Activated CD8-positive, alpha-beta memory T cell treated with anti-CD3 and anti-CD28 coated beads, Interleukin-2, amount 10 ng/mL, durations not matched to agents 7 days and 5 days (primary cell): Measurements from ENCODE around the gene CDK14. TPM values are rescaled to one million over a fixed set of nuclear protein-coding genes. Genes with fewer than 3 reads are reported as not detected.

Experiments used
- ATAC-seq: fragments of 150-1000 bp; cut with Tn5 transposase; one replicate; pipeline ENCODE4 v1.10.0; 2021; ENCODE audit warnings: moderate library complexity
- CTCF ChIA-PET: fragments of 350-600 bp; sonication (Branson Sonifier 250); formaldehyde crosslinking; loops from one replicate; lab custom pipeline; 2021; ENCODE audit warnings: antibody characterized with exemption; lab: Charles Lee
- DNase-seq: peaks from one replicate; pipeline ENCODE4 v3.0.0-alpha.2; 2020
- H3K27ac Mint-ChIP-seq: one replicate; pipeline ENCODE4 v1.8.0; 2021; ENCODE audit warnings: mild to moderate bottlenecking, mixed read lengths
- H3K27me3 Mint-ChIP-seq: one replicate; pipeline ENCODE4 v1.8.0; 2021; ENCODE audit warnings: mixed read lengths
- H3K36me3 Mint-ChIP-seq: one replicate; pipeline ENCODE4 v1.8.0; 2021; ENCODE audit warnings: mild to moderate bottlenecking, mixed read lengths
- H3K4me1 Mint-ChIP-seq: one replicate; pipeline ENCODE4 v1.8.0; 2021; ENCODE audit warnings: mixed read lengths
- H3K4me3 Mint-ChIP-seq: one replicate; pipeline ENCODE4 v1.8.0; 2021; ENCODE audit warnings: mild to moderate bottlenecking, moderate library complexity, mixed read lengths
- H3K9me3 Mint-ChIP-seq: one replicate; pipeline ENCODE4 v1.8.0; 2022; ENCODE audit warnings: low read depth, mixed read lengths
- total RNA-seq, 2 experiments: library from RNA; stranded (reverse); gene quantifications; one replicate each; pipeline ENCODE4 v1.2.3, GENCODE V29; 2021

CDK14 gene
- total RNA-seq, 2 experiments from 2014 or later, result 0.20 to 0.23 TPM

DNA sequence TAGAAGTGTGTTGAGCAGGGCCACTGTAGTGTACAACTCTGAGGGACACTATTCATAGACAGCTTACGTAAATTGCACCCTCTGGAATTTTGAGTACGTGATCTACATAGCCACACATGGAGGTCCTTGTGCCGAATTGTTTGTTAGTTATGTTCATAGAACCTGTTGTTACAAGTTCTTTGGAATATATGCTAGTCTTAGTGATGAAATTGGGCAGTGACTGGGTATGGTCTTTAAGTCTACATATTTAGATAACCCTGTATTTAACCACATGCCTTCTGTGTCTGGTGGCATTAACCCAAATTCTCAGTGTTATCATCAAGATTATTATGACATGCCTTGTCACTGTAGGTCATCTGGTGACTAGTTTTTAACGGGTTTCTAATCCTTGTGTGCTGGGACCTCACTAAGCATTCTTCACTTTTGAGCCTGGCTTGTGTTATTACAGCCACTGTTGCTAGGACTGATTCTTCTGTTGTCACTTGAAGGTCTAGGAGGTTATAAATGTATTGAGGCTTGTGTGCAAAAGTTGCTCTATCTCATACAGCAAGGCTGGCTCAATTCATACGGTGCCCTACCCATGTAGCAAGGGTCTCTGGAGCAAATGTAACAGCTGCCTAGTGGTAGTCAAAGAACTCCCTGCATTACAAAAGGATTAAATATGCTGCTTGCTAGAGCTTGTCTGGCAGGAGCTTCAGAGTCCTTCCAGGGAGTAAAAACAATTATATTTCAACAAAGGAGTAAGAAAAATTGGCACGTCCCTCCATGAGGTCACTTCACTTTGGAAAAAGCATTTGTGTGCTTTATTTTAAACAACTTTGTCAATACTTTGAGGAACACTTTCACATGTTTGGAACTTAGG lies 65.4 kb downstream of the CDK14 start:
- DNase-seq (no peak), ATAC-seq (no peak)
- no peaks in the 10 kb centered on the region for H3K27me3 Mint-ChIP-seq
- H3K4me3 Mint-ChIP-seq, result no peak overlapping the region
- H3K4me1 Mint-ChIP-seq, result no peaks in the 10 kb centered on the region
- H3K27ac Mint-ChIP-seq, result no peak overlapping the region
- no peaks in the 10 kb centered on the region for H3K9me3 Mint-ChIP-seq
- H3K36me3 Mint-ChIP-seq, result no peaks in the 10 kb centered on the region
- CTCF ChIA-PET, result no interaction called here

DNA sequence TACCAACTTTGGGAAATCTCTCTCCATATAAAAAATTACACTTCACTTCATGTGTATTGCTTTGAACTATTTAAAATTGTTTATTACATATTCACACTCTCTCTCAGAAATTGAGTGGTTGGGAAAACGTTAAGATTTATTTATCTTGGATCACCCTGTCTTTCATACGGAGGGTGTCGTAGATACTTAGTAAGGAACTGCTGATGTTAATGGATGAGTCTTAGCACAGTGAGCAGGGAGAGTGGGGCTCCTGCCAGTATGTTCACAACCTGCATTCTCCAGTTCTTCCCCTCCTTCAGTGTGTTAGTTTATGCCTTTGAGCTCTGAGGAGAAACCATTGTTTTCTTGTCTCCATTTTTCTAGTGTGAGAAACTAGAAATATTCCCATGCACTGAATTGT lies 67.1 kb downstream of the CDK14 start:
- no peak for ATAC-seq
- no peak overlapping the region for H3K4me3 Mint-ChIP-seq
- no peaks in the 10 kb centered on the region for H3K9me3 Mint-ChIP-seq
- CTCF ChIA-PET, result no interaction called here
- H3K27me3 Mint-ChIP-seq, result no peaks in the 10 kb centered on the region
- H3K4me1 Mint-ChIP-seq, result no peaks in the 10 kb centered on the region
- DNase-seq, result no peak
- H3K36me3 Mint-ChIP-seq, result no peaks in the 10 kb centered on the region
- no peak overlapping the region for H3K27ac Mint-ChIP-seq

DNA sequence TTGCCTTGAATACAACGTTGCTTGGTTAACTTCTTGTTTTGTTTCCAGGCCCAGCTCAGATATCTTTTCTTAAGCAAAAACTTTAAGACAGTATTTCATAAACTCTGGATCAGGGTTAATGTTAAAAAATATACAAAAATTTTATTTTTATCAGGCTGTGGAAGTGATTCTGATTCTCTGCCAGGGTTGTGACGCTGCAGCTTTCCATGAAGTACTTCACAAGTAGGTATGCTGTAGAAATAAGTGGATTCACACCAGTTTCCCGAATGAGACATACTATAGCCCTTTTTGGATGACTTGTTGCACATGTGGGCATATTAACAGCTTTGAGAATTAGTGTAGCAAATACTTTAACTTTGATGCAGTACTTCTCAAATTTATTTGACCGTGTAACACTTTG lies 70.1 kb downstream of the CDK14 start:
- Mint-ChIP-seq H3K9me3 (no peaks in the 10 kb centered on the region), H3K4me1 (no peaks in the 10 kb centered on the region), H3K27ac (no peak overlapping the region), H3K27me3 (no peaks in the 10 kb centered on the region), H3K4me3 (no peak overlapping the region), H3K36me3 (no peaks in the 10 kb centered on the region)
- no peak for ATAC-seq
- no peak for DNase-seq
- CTCF ChIA-PET, result no interaction called here

DNA sequence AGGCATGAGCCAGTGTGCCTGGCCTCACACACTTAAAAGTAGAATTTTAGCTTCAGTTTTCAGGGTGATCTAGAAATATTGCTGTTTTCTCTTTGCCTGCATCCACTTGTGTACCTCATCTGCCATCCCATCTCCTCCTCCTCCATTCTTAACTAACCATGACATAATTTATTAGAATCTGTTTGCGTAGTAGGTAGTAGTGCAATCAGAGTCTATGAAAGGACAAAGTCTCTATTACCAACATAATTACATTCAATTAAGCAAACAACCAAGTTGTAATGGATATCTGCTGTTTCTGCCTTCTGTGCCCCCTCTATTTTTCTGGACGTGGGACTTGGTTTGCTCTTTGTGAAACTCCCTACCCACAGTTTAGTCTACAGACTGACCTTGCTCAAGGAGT lies 72.9 kb downstream of the CDK14 start:
- Mint-ChIP-seq H3K4me3 (no peak overlapping the region), H3K36me3 (no peaks in the 10 kb centered on the region), H3K4me1 (no peaks in the 10 kb centered on the region), H3K27me3 (no peaks in the 10 kb centered on the region), H3K27ac (no peak overlapping the region), H3K9me3 (no peaks in the 10 kb centered on the region)
- ATAC-seq (no peak), DNase-seq (no peak)
- CTCF ChIA-PET, result no interaction called here

DNA sequence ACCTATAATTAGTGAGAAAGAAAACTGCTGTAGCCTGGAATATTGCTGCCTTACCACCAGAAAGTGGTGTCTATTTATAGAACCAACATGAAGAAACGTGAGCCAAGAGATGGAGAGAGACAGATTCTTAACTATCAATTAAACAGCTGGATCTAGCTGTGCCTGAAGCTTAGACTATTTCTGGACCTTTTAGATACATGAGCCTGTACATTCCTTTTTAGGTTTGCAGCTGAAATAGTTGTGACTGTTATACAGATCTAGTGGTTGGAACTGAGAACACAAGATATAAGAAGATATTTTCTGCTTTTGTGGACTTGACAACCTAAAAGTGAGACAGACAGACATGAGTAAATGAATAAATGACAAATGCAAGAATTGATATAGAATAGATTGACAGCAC lies 73.4 kb downstream of the CDK14 start:
- CTCF ChIA-PET, result no interaction called here
- no peaks in the 10 kb centered on the region for H3K9me3 Mint-ChIP-seq
- no peaks in the 10 kb centered on the region for H3K4me1 Mint-ChIP-seq
- no peak for DNase-seq
- H3K4me3 Mint-ChIP-seq, result no peak overlapping the region
- no peaks in the 10 kb centered on the region for H3K36me3 Mint-ChIP-seq
- no peak overlapping the region for H3K27ac Mint-ChIP-seq
- no peaks in the 10 kb centered on the region for H3K27me3 Mint-ChIP-seq
- ATAC-seq, result no peak

DNA sequence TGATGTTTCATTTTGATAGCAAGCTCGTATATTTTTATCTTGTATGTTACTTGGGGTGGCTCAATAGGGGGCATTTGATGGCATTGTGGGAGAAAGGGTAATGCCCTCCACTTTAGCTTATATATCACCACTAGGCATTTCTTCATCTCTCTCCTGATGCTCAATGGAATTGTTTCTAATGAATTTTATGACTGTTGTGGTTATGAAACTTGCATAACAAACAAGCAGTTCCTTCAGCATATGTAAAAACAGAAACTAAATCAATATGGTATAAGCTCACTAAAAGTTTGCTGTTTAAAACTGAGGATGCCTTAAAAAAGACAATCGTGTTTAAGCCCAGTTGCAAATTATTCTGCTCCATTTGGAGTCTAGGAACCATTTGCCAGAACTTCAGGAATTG lies 75.5 kb downstream of the CDK14 start:
- no peak for DNase-seq
- CTCF ChIA-PET, result no interaction called here
- no peak overlapping the region for H3K27ac Mint-ChIP-seq
- H3K27me3 Mint-ChIP-seq, result no peaks in the 10 kb centered on the region
- H3K4me3 Mint-ChIP-seq, result no peak overlapping the region
- H3K4me1 Mint-ChIP-seq, result no peaks in the 10 kb centered on the region
- no peaks in the 10 kb centered on the region for H3K36me3 Mint-ChIP-seq
- H3K9me3 Mint-ChIP-seq, result no peaks in the 10 kb centered on the region
- no peak for ATAC-seq

DNA sequence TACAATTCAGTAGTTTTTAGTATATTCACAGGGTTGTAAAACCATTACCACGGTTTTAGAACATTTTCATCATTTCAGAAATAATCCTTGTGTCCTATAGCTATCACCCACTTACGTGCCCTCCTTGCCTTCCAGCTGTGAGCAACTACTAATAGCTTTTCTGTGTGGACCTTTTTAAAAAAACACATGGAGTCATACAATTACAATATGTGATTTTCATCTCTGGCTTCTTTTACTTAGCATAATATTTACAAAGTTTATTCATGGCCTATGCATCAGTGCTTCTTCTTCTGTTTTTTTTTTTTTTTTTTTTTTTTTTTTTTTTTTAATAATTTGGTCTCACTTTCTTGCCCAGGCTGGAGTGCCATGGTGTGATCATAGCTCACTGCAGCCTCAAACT lies 76.1 kb downstream of the CDK14 start:
- Mint-ChIP-seq H3K27me3 (no peaks in the 10 kb centered on the region), H3K4me1 (no peaks in the 10 kb centered on the region), H3K36me3 (no peaks in the 10 kb centered on the region), H3K27ac (no peak overlapping the region), H3K9me3 (no peaks in the 10 kb centered on the region), H3K4me3 (no peak overlapping the region)
- no peak for DNase-seq
- CTCF ChIA-PET, result no interaction called here
- ATAC-seq, result no peak

DNA sequence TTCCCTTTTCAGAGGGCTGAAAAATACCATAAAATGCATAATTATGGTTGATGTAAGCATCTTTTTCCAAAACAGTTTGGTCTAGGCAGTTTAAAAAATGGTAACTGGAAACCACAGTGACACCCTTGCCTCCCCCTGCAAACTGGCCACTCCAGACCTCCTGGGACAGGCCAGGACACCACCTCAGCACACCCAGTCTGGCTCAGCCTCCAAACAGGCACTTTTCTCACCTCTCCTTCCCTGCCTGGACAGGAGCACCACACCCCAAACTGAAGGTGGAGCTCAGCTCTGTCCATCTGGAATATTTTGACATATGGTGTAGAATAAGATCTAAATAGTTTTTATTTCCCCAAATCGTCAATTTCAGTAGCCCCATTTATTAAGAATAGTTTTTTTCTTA lies 78.5 kb downstream of the CDK14 start:
- H3K27me3 Mint-ChIP-seq, result no peaks in the 10 kb centered on the region
- no peak overlapping the region for H3K4me3 Mint-ChIP-seq
- H3K9me3 Mint-ChIP-seq, result no peaks in the 10 kb centered on the region
- no peak overlapping the region for H3K27ac Mint-ChIP-seq
- CTCF ChIA-PET, result no interaction called here
- ATAC-seq, result no peak
- H3K36me3 Mint-ChIP-seq, result no peaks in the 10 kb centered on the region
- H3K4me1 Mint-ChIP-seq, result no peaks in the 10 kb centered on the region
- no peak for DNase-seq

DNA sequence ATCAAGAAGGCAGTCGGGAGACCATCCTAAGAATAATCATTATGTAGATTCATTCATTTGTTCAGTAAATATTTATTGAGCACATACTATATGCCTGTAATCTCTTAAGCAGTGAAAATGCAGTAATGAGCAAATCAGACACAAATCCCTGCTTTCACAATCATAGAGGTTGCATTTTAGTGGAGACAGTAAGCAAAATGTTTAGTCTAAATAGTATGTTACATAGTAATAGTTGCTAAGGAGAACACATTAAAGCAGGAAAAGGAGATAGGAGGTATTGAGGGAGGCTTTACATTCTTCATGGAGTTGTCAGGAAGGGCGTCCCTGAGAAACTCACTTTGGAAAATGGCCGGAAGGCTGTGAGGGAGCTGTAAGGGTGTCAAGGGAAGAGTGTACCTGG lies 79.9 kb downstream of the CDK14 start:
- no peaks in the 10 kb centered on the region for H3K4me1 Mint-ChIP-seq
- no peaks in the 10 kb centered on the region for H3K36me3 Mint-ChIP-seq
- H3K9me3 Mint-ChIP-seq, result no peaks in the 10 kb centered on the region
- no peak overlapping the region for H3K4me3 Mint-ChIP-seq
- DNase-seq, result no peak
- H3K27me3 Mint-ChIP-seq, result no peaks in the 10 kb centered on the region
- CTCF ChIA-PET, result no interaction called here
- ATAC-seq, result no peak
- no peak overlapping the region for H3K27ac Mint-ChIP-seq

DNA sequence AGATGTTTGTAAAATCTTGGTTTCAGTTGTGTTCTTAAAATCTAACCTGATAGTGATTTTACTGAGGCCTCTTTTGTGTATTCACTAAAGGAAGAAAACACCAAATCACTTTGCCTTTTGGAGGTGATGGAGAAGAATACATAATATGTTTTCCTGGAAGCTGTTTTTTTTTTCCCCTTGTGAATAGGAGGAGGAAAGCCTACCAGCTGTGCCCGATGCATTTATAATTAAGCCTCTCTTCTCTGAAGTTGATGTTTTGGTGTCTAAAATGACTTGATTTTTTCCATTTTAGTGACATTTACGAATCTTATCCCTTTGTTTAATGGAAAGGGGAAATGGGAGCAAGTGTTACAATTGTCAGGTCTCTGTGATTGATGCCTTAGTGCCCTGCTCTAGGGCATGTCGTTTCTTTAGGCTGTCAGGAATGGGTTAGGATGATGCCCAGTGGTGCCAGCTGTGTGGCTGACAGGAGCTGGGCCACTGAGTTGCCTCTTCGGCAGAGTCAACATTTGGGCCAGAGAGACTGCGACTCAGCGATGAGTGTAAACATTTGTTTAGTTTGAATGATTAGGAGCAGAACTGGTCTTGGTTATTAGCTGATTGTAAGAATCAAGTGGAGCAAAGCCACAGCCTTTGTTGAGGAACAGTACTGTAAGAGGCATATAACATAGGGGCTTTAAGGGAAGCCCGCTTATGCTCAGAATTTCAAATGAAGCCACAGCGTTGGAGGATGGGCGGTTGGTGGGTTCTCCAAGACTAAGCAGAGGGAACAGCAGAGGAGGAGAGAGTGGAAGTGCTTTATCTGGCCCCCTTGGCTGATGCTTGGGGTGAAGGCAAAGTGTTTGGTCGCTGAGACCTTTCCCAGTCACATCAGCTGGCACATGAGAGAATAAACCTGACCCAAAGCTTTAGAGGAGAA lies 81.6 kb downstream of the CDK14 start:
- Mint-ChIP-seq H3K27me3 (no peaks in the 10 kb centered on the region), H3K4me3 (no peak overlapping the region), H3K27ac (no peak overlapping the region), H3K9me3 (no peaks in the 10 kb centered on the region), H3K36me3 (no peaks in the 10 kb centered on the region), H3K4me1 (no peaks in the 10 kb centered on the region)
- CTCF ChIA-PET, result no interaction called here
- ATAC-seq, result no peak
- DNase-seq, result no peak

DNA sequence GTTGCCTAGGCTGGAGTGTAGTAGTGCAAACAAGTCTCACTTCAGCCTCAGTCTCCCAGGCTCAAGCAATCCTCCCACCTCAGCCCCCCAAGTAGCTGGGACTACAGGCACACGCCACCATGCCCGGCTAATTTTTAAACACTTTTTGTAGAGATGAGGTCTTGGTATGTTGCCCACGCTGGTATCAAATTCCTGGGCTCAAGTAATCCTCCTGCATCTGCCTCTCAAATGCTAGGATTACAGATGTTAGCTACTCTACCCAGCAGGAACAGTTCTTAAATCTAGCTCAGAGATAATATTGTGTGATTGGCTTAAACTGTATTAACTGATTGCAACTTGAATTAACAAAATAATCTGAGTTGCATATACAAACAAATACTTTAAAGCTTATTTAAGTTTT lies 82.9 kb downstream of the CDK14 start:
- Mint-ChIP-seq H3K4me1 (no peaks in the 10 kb centered on the region), H3K36me3 (no peaks in the 10 kb centered on the region), H3K27me3 (no peaks in the 10 kb centered on the region), H3K4me3 (no peak overlapping the region), H3K27ac (no peak overlapping the region), H3K9me3 (no peaks in the 10 kb centered on the region)
- ATAC-seq (no peak), DNase-seq (no peak)
- CTCF ChIA-PET, result no interaction called here

DNA sequence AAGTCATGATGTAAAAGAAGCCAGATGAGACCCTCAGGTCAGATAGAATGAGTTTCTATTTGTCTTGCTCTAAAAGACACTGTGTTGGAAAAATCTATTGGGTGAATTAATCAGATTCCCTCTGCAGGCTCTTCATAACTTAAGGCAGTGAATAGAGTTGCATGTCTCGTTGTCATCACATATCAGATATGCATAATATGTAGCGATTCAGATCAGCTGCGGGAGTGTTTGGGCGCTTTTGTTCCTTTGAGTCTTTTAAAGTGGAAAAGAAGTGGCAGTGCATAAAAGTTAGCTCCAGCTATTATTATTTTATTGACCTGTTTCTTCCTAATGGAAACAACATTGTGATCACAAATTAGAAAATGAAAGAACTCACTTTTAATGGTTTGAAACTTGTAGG lies 84.4 kb downstream of the CDK14 start:
- Mint-ChIP-seq H3K4me3 (no peak overlapping the region), H3K27ac (no peak overlapping the region), H3K27me3 (no peaks in the 10 kb centered on the region), H3K36me3 (no peaks in the 10 kb centered on the region), H3K4me1 (no peaks in the 10 kb centered on the region), H3K9me3 (no peaks in the 10 kb centered on the region)
- ATAC-seq, result no peak
- DNase-seq, result no peak
- CTCF ChIA-PET, result no interaction called here

DNA sequence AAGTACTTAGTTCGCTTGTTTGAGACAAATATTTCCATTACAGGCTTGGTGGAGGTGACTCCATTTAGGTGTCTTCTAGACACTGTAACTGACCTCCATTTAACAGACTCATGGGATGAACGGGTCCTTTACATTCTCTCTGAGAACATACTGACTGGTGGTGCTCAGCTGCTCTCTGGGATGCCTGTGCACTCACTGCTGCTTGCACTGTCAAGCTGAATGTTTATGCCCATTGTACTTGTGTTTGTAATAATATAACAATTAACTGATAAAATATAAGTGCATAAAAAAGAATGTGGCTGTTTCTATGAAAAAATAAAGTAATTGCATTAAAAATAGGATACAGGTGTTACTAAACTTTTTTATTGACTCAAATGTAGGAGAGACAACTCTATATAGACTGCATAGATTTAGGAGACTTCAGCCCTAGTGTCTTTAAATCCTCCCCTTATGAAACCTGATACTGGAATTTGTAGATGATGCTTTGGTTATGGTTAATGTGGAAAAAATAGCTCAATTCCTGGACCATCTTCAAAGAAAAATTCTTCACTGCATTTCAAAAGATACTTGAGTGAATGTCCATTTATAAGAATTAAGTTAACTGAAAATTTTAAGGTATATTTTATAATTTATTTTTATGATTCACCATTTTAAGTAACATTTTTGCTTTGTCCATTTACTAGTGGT lies 85.4 kb downstream of the CDK14 start:
- CTCF ChIA-PET, result no interaction called here
- Mint-ChIP-seq H3K9me3 (no peaks in the 10 kb centered on the region), H3K27ac (no peak overlapping the region), H3K36me3 (no peaks in the 10 kb centered on the region), H3K4me3 (no peak overlapping the region), H3K4me1 (no peaks in the 10 kb centered on the region), H3K27me3 (no peaks in the 10 kb centered on the region)
- DNase-seq (no peak), ATAC-seq (no peak)
